ENCODE measurements around the gene ZAP70. TPM values are rescaled to one million over a fixed set of nuclear protein-coding genes. Genes with fewer than 3 reads are reported as not detected.

Gene ZAP70
- total and polyA plus RNA-seq, 2 experiments from 2014 or later = not detected

DNA sequence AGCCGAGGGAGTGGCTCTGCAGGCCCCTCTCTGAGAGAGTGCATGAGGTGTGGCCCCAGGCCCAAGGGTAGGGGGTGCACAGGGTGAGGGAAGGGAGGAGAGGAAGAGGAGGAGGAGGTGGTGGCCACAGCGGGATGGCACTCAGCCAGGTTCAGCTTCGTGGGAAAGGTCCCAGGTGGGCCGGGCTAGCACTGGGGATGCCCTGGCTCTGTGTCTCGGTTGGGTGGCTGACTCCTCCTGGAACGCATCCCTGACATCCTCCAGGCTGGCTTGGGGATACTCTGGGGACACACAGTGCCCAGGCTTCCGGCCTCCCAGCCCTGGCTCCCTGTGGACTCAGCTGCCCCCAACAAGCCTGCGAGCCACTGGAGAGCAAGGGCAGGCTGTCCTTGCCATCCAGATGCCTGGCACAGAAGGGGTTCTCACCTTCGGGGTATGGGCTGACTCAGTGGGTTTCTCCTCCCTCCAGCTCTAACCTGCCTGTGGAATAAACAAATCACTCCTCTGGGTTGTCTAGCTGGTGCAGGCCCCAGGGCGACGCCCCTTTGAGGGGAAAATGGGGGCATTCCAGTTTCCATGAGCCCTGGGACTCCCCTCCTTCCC, 582 bp upstream of the ZAP70 start:
- in situ Hi-C loops (cut with MboI) = no loop called here
- DNase-seq = no peak
- H3F3A ChIP-seq (ENCODE audit: insufficient read depth) = no peaks in the 10 kb centered on the region
- no peaks in the 10 kb centered on the region for H3K79me2 ChIP-seq (ENCODE audit: insufficient read depth)
- H3K4me1 ChIP-seq (ENCODE audit: insufficient read depth) = no peaks in the 10 kb centered on the region
- H3K4me2 ChIP-seq (ENCODE audit: unreplicated experiment) = no peak overlapping the region
- no peaks in the 10 kb centered on the region for H4K20me1 ChIP-seq (ENCODE audit: insufficient read depth)
- no peak overlapping the region for H2AFZ ChIP-seq
- TF ChIP-seq EZH2 (IDR thresholded peaks at IDR 0.05; ENCODE audit: insufficient read depth, poor library complexity, severe bottlenecking) = no peak
- TF ChIP-seq EZH2phosphoT487 (IDR thresholded peaks at IDR 0.05; ENCODE audit: insufficient read depth, low read depth) = no peak
- H3K9me3 ChIP-seq (ENCODE audit: low read depth) = no peaks in the 10 kb centered on the region
- WGBS, 2 experiments (ENCODE audit: low coverage in 1 of 2, low lambda C conversion rate in 2 of 2, missing lambda C conversion rate in 2 of 2) = 68 to 81% methylated on average over 11 of the region's 11 CpGs
- no peaks in the 10 kb centered on the region for H3K36me3 ChIP-seq (ENCODE audit: low read depth)
- no peak overlapping the region for H3K4me3 ChIP-seq
- H3K27me3 ChIP-seq (replicated peaks; ENCODE audit: insufficient read depth) = no peaks in the 10 kb centered on the region
- H3K9ac ChIP-seq = no peak overlapping the region
- H3K27ac ChIP-seq = no peak overlapping the region
- H3K9me2 ChIP-seq (ENCODE audit: insufficient read depth) = no peaks in the 10 kb centered on the region

DNA sequence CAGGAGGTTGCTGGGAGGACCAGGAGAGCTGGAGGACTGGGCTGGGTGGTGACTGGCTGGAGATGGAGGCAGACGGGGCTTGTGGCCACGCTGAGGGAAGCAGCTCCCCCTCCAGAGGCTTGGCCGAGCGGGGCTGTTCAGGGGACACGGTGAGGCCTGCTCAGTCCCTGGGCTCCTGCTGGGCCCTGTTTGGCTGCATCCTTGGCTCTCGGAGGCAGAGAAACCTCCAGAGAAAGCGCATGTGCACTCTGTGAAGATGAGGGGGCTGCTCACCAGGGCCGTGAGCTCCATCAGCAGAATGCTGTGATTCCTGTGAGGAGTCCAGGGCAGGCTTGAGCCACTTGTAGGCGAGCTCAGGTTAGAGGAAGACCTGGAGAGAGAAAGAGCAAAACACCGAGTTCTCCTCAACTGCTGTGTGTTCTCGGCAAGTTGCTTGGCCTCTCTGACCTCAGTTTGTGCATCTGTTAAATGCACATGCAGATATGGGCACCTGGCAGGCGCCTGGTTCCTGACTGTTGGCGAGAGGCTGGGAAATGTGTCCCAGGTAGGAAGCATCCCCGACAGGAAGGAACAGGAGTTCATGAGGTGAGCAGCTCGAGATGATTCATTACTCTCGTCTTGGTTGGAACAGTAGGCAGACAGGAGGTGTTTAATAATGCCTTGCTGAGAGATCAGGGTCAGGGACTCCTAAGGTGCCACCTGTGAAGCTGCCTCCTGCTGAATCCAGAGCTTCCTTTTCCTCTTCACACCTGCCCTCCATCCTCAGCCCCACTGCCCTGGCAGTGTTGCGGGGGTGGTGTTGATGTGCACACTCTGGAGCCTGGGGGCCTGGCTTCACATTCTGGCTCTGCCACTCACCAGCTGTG, 941 bp downstream of the ZAP70 start:
- H3K79me2 ChIP-seq (ENCODE audit: insufficient read depth) = no peaks in the 10 kb centered on the region
- no peaks in the 10 kb centered on the region for H3K4me1 ChIP-seq (ENCODE audit: insufficient read depth)
- no peaks in the 10 kb centered on the region for H3K9me3 ChIP-seq (ENCODE audit: low read depth)
- H3K4me2 ChIP-seq (ENCODE audit: unreplicated experiment) = no peak overlapping the region
- no peaks in the 10 kb centered on the region for H3K27me3 ChIP-seq (replicated peaks; ENCODE audit: insufficient read depth)
- no peak for TF ChIP-seq EZH2phosphoT487 (IDR thresholded peaks at IDR 0.05; ENCODE audit: insufficient read depth, low read depth)
- TF ChIP-seq EZH2 (IDR thresholded peaks at IDR 0.05; ENCODE audit: insufficient read depth, poor library complexity, severe bottlenecking) = no peak
- H3F3A ChIP-seq (ENCODE audit: insufficient read depth) = no peaks in the 10 kb centered on the region
- H3K27ac ChIP-seq = no peak overlapping the region
- H4K20me1 ChIP-seq (ENCODE audit: insufficient read depth) = no peaks in the 10 kb centered on the region
- no peaks in the 10 kb centered on the region for H3K9me2 ChIP-seq (ENCODE audit: insufficient read depth)
- no peaks in the 10 kb centered on the region for H3K36me3 ChIP-seq (ENCODE audit: low read depth)
- H3K4me3 ChIP-seq = no peak overlapping the region
- DNase-seq = no peak
- H3K9ac ChIP-seq = no peak overlapping the region
- in situ Hi-C loops (cut with MboI) = no loop called here
- WGBS, 2 experiments (ENCODE audit: low coverage in 1 of 2, low lambda C conversion rate in 2 of 2, missing lambda C conversion rate in 2 of 2) = 67% methylated on average over 15 to 17 of the region's 17 CpGs
- H2AFZ ChIP-seq = no peak overlapping the region

DNA sequence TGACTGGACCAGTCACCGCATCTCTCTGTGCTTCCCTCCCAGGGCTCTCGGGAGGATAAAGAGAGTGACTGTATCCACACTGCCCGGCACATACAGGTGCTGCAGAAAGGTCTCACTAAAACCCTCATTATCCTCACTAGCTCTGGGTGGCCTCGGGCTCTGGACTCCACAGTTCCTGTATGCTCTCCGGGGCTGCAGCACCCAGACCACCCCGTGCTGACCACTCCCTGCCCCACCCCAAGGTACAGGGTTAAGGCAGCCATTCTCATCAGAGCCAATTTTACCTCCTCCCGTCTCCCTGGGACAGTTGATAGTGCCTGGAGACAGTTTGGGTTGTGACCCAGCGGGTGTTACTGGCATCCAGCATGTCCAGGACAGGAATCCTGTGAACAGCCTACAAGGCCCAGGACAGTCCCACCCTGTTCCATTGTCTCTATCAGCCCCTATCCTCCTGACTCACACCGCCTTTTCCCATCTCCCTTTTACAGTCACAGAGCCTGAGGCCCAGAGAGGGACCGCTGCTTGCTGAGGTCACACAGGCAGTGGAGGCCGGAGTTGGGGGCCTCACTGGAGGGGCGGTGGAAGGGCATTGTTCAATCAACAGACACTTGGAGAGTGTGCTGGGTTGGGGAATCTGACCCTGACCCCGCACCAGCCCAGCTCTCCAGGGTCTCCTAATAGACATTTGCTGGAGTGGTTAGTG, 1.7 kb downstream of the ZAP70 start:
- in situ Hi-C loops (cut with MboI) = no loop called here
- no peaks in the 10 kb centered on the region for H3K36me3 ChIP-seq (ENCODE audit: low read depth)
- no peaks in the 10 kb centered on the region for H3K79me2 ChIP-seq (ENCODE audit: insufficient read depth)
- H3K4me1 ChIP-seq (ENCODE audit: insufficient read depth) = no peaks in the 10 kb centered on the region
- H3K4me3 ChIP-seq = no peak overlapping the region
- no peak overlapping the region for H2AFZ ChIP-seq
- no peak for DNase-seq
- no peak overlapping the region for H3K9ac ChIP-seq
- no peak overlapping the region for H3K27ac ChIP-seq
- 63 to 65% methylated on average over 13 of the region's 13 CpGs for WGBS, 2 experiments (ENCODE audit: low coverage in 1 of 2, low lambda C conversion rate in 2 of 2, missing lambda C conversion rate in 2 of 2)
- no peaks in the 10 kb centered on the region for H3F3A ChIP-seq (ENCODE audit: insufficient read depth)
- no peaks in the 10 kb centered on the region for H3K9me3 ChIP-seq (ENCODE audit: low read depth)
- H4K20me1 ChIP-seq (ENCODE audit: insufficient read depth) = no peaks in the 10 kb centered on the region
- H3K4me2 ChIP-seq (ENCODE audit: unreplicated experiment) = no peak overlapping the region
- TF ChIP-seq EZH2phosphoT487 (IDR thresholded peaks at IDR 0.05; ENCODE audit: insufficient read depth, low read depth) = no peak
- no peak for TF ChIP-seq EZH2 (IDR thresholded peaks at IDR 0.05; ENCODE audit: insufficient read depth, poor library complexity, severe bottlenecking)
- no peaks in the 10 kb centered on the region for H3K9me2 ChIP-seq (ENCODE audit: insufficient read depth)
- H3K27me3 ChIP-seq (replicated peaks; ENCODE audit: insufficient read depth) = no peaks in the 10 kb centered on the region

DNA sequence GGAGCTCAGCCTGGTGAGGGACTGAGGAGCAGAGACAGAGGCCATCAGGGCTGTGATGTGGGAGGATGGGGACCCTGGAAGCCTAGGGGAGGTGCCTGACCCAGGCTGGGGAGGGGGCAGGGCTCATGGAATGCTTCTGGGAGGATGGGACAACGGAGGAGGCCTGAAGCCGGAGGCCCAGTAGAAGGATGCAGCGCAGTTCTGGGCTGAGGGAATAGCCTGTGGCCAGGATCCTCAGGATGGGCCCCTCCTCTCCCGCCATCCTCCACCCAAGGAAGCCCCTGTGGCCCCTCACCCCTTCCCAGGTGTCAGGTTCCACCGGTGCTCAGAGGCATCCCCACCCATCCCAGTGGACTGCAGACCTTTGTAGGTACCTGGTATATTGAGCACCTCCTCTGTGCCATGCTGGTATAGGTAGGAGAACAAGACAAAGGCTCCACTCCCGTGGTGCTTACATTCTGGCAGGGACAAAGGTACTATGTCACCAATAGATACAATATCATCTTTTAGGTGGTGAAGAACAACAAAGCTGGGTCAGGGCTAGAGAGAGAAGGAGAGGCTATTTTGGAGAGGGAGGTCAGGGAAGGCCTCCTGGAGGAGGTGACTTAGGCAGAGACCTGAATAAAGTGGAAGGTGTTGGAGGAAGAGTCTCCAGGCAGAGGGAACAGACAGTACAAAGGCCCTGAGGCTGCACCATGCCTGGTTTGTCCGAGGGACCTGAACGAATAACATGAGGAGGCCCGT, 2.7 kb downstream of the ZAP70 start:
- Histone ChIP-seq H3K9me2 (ENCODE audit: insufficient read depth) (no peaks in the 10 kb centered on the region), H3K36me3 (ENCODE audit: low read depth) (no peaks in the 10 kb centered on the region), H2AFZ (no peak overlapping the region), H3K27me3 (replicated peaks; ENCODE audit: insufficient read depth) (no peaks in the 10 kb centered on the region), H4K20me1 (ENCODE audit: insufficient read depth) (no peaks in the 10 kb centered on the region), H3K27ac (no peak overlapping the region), H3K4me1 (ENCODE audit: insufficient read depth) (no peaks in the 10 kb centered on the region), H3K4me3 (no peak overlapping the region), H3K79me2 (ENCODE audit: insufficient read depth) (no peaks in the 10 kb centered on the region), H3K9me3 (ENCODE audit: low read depth) (no peaks in the 10 kb centered on the region), H3K4me2 (ENCODE audit: unreplicated experiment) (no peak overlapping the region), H3F3A (ENCODE audit: insufficient read depth) (no peaks in the 10 kb centered on the region), H3K9ac (no peak overlapping the region)
- DNase-seq = no peak
- TF ChIP-seq EZH2 (IDR thresholded peaks at IDR 0.05; ENCODE audit: insufficient read depth, poor library complexity, severe bottlenecking) (no peak), EZH2phosphoT487 (IDR thresholded peaks at IDR 0.05; ENCODE audit: insufficient read depth, low read depth) (no peak)
- in situ Hi-C loops (cut with MboI) = no loop called here
- 63 to 68% methylated on average over 7 to 9 of the region's 9 CpGs for WGBS, 2 experiments (ENCODE audit: low coverage in 1 of 2, low lambda C conversion rate in 2 of 2, missing lambda C conversion rate in 2 of 2)

Measured in GM23248 (cell line).